HG03354 (cell line): ENCODE results near the gene PDIA6.
A peak's percentile ranks its signal among the peaks of the same experiment; 100 is the strongest.
"Not testable (repeated sequence)": the region's sequence is repeated elsewhere in the genome, so short reads cannot be mapped to it uniquely, and the experiment has no call there.

Experiments
- ATAC-seq: cut with Tn5 transposase; IDR thresholded peaks from one replicate; pipeline ENCODE4 v1.9.1; 2021; ENCODE audit warnings: mild to moderate bottlenecking; ENCODE audit not compliant: unreplicated experiment, poor library complexity, severe bottlenecking

Gene PDIA6

DNA sequence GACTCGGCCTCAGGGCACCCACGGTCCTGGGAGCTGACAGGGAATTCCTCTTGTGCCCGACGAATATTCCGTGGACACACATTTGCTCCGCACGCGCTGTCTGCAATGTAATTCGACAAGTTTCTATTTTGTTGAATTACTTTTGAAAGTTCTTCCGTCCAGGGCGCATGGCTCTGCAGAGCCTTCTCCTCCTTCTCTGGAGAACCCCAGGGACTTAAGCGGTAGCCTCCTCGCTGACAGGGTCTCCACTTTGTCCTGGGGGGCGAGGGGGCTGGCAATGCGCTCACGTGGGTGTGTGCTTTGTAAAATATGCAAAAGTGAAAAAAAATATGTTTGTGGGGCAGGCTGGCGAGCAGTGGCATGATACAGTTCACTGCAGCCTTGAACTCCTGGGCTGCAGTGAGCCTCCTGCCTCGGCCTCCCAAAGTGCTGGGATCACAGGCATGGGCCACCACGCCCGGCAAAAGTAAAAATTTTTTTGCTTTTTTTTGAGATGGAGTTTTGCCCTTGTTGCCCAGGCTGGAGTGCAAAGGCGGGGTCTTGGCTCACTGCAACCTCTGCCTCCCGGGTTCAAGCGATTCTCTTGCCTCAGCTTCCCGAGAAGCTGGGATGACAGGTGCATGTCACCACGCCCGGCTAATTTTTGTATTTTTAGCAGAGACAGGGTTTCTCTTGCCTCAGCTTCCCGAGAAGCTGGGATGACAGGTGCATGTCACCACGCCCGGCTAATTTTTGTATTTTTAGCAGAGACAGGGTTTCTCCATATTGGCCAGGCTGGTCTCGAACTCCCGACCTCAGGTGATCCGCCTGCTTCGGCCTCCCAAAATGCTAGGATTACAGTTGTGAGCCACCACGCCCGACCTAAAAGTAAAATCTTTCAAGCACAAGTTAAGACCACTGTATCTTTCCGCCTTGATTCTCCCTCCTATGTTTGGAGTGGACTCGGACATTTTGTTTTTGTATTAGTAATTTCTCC is 866 bp upstream of the PDIA6 start:
- not testable (repeated sequence) for ATAC-seq

DNA sequence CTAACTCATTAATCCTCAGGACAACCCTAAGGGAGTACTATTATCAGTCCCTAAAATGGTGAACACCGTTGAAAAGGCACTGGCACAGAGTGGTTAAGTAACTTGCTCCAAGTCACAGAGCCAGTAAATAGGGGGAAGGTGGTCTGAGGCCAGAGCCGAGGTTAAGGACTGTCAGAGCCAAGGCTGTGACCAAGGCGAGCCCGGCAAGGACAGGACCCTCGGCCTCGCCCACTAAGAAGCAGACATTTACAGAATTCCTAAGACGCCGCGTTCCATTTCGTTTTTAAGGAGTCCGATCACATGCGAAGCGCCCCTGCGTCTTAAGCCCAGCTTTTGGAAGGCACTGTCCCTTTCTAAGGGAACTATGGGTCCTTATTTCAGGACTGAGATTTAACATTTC is 1.1 kb downstream of the PDIA6 start:
- ATAC-seq, result no peak

DNA sequence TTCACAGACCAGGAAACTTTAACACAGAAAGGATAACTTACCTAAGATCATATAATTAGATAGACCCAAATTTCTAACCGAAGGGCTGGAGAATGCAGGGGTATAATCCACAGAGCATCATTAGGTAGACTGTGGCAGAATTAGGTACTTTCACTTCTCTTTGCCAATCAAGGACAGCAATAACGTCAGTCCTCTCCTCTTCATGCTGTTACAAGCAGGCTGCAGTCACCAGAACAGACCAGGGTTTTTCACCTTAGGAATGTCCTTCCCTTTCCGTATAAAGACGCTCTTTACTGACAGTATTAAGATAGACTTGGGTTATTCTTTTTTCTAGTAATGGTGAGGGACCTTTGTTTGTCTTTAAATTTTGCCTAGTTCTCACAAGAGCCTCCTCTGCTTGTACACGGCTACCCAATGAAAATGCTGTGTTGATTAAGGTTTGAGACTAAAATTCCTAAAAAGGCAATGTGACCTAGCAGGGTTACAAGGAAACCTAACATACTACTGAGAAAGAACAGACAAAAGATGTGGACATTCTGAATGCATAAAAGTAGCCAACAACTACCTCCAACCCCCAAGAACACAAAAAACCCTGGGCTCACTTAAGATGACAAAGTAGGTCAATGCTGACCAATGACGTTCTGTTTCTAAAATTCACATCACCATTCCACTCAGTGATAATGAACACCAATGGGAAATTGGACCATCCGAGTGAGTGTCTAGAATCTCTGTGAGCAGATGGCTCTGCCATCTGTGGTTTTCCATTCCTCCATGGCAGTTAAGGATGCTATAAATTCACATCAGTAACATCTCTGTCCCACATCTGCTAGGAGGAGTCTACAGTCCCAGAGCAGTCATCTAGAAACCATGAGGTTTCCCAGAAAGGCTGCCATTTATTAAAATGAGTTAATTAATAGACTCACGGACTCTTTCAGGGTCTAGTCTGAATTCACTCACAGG is 2.1 kb downstream of the PDIA6 start:
- ATAC-seq, result peak; percentile 34

DNA sequence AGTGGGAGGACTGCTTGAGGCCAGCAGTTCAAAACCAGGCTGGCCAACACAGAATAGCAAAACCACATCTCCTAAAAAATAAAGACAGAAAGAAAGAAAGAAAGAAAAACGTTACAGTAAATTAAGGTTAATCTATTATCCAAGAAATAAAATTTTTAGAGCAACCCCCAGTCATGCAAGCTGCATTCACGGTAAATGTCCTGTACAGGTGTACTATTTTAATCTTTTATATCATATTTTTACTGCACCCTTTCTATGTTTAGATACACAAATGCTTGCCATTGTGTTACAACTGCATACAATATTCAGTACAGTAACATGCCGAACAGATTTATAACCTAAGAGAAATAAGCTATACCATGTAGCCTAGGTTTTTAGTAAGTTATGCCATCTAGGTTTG is 6.0 kb downstream of the PDIA6 start:
- ATAC-seq, result no peak

DNA sequence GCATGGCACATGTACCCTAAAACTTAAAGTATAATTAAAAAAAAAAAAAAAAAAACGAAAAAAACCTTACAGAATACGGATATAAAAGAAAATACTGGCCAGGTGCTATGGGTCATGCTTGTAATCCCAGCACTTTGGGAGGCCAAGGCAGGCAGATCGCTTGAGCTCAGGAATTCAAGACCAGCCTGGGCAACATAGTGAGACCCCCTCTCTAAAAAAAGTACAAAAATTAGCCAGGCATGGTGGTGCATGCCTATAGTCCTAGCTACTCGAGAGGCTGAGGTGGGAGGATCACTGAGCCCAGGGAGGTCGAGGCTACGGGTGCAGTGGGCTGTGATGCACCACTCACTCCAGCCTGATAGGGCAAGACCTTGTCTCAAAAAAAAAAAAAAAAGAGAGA is 6.6 kb downstream of the PDIA6 start:
- not testable (repeated sequence) for ATAC-seq

DNA sequence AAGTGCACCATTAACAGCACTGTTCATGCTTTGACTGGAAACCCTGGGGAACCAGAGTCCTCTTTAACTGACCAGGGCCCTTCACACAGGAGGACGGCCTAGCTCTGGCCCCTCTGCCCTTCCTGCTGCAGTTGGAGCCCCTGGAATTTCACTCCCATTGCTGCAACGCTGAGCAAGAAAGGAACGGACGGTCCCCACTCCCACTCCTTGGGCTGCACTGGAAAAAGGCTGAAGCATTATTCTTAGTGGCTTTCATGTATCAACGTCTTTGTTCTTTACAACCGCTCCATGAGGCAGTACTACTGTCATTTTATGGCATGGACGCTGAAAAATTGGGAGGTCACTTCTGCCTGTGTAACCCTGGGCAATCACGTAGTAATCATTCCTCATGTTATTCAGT is 9.9 kb downstream of the PDIA6 start:
- no peak for ATAC-seq

DNA sequence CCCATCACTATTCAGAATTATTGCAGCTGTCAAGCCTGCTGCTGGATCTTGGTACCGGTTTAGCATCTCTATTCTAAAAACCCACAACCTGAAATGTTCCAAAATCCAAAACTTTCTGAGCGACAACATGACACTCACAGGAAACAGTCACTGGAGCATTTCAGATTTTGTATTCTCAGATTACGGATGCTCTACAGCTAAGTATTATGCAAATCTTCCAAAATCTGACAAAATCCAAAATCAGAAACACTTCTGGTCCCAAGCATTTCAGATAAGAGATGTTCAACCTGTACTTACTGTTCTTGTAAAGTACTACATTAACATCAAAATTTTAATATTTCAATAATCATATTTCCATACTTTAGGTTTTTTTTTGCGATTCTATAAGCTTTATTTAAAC is 12.4 kb downstream of the PDIA6 start:
- ATAC-seq, result no peak

DNA sequence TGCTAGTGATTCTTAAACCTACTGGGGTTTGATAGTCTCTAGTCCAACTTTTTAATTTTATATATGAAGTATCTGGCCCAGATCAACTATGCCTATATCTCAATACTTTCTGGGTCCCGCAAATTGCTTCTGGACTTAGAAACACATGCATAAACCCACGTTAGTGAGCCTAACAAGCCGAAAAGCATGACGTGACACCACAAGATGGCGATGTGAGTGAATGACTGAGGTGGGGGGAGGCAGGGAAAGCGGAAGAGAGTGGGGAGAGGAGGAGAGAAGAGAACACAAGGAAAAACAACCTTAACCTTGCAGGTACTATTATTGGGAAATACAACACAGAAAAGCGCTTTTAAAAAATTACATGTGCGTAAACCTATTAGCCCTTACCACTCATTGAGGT is 13.8 kb downstream of the PDIA6 start:
- ATAC-seq, result no peak

DNA sequence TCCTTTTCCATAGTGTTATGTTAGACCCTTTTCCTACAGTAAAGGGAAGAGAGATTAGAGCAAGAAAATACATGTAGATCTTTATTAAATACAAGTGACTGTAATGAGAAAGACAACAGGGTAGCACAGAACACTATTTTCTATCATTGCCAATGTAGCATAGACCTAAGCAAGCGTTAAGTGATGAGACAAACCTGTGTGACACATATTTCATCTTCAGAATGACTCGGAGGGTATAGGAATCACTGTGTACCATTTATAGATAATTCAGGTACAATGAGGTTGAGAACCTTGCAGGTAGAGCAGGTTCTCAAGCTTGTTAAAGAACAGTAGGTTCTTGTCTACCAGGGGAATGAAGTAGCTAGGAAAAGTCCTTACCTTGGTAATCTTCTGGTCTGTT is 15.9 kb downstream of the PDIA6 start:
- ATAC-seq, result no peak

DNA sequence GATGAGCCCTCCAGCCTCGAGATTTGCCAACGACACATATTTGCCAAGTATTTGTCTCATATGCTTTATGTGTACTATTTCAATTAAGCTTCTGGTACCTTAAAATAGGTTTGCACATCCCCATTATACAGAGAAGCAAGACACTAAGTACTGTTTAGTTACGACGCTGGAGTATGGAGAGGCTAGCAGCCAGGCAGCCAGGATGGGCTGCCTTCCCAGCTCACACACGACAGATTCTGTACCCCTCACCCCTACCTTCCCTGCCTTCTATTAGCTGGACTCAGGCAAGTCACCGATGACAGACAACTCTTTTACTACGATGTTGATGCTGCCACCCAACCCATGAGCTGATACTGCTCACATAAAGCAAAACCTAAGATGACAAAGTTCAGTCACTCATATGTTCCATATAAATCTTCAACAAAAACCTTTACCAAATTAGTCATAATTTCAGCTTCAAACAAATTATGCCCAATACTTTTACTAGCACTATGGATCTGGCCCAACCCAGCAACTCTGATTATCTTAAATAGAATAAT is 17.0 kb downstream of the PDIA6 start:
- ATAC-seq, result no peak

DNA sequence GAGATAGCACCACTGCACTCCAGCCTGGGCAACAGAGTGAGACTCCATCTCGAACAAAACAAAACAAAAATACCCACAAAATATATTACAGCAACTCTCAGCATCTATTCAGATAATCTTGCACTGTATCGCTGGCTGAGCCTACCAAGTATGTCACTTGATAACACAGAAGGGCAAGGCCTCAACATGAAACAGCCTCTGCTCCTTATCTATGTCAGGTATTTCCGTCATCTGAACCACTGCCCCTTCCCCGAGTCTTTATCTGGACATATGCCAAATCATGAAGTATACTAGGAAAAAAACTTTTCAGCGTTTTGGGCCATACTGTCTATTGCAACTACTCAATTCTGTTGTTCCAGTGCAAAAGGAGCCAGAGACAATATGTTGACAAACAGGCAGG is 17.7 kb downstream of the PDIA6 start:
- ATAC-seq, result no peak

DNA sequence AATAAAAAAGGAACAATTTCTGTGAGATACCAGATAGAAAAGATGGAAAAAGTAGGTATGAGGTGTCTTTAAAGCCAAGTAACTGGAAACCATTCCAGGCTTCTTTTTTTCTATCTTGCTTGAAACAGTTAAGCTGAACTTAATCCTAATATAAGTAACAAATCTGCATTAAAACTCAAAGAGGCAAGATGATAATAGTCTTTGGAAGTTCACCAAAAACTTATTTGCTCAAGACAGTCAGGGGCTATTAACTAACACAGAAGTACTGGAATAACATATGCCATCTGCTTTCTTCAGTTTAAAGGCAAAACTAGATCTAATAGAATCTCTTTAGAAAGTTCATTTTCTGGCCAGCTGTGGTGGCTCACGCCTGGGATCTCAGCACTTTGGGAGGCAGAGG is 18.8 kb downstream of the PDIA6 start:
- ATAC-seq, result no peak

DNA sequence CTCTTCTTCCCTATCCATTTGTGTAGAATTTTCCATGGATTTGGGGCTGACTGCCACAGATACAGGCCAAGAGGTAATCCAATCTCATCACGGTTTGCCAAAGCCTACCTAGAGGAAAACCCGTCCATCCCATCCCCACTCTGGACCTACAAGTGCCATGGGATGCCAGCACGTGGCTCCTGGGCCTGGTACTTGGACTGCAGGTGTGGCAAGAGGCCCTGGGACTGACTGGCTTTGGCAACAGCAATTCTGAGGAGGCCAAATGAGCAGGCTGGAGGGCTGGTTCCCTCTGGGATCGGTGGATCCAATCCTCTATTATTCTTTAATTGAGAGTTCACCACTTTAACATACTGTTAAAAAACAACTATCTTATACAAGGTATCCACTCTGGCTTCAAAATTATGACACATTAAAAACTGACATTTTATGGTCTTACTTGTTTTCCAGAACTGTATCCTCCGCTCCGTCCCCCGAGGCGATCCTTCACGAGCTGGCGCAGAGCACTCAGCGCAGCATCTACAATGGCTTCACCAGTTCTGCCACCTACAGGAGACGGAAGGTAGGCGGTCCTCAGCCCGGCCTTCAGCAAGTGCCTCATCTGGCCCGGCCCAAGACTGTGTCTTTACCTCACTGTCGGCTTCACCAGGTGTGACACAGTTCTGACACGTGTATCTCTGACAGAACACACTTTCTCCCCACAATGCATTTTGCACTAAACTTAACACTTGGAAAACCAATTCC is 19.8 kb downstream of the PDIA6 start:
- ATAC-seq, result no peak

DNA sequence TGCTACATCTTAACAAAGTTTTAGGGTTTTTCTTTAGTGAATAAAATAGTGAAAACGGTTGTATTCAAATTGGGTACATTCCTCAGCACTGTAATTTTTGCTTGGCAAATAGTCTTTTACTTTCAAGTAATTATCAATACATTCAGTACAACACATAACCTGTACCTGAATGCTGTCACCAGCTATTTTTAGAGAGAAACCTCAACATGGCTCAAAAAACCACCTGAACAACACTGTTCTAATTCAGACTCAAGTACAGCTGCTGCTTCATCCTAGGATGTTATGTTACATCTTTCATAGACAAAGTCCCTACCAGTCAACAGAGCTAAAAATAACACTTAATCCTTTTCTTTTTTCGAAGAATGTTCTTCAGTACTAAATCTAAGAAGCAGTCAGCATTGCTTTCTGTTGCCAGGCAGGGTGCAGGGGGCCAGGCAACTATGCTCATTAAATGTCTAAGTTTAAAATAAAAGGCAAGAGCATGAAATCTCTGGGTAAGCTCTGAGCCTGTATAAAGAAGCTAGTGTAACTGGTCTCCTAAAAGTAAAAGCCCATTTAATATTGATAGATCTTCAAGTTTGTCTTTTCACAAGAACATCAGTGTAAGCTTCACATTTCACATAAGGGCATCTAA is 20.5 kb downstream of the PDIA6 start:
- ATAC-seq, result peak; percentile 39

DNA sequence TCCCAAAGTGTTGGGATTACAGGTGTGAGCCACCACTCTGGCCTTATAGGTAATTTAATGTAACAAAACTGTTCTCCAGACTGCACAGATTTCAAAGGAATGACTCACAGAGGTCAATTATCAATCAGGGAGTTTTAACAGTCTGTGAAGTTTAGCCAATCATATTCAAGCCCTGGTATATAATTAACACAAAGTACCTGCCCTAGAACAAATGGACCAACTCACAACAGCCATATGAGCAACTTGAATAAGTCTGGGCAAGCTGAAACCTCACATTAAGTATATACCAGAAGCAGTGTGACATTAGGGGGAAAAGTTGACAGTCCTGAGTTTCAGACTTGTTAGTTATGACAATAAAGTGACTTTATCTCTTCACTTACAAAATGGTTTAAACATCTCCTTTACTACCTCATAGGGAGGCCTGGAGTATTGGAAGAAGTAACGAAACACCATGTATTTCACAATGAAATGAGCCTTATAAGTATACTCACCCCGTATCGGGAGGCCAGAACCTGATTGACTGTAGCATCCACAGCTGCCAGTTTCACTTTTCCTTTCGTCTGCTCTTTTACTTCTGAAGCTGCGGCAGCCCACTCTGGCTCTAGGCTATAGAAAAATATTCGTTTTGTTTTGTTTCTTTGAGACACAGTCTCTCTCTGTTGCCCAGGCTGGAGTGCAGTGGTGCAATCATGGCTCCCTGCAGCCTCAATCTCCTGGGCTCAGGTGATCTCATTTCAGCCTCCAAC is 22.2 kb downstream of the PDIA6 start:
- ATAC-seq, result peak; percentile 94

DNA sequence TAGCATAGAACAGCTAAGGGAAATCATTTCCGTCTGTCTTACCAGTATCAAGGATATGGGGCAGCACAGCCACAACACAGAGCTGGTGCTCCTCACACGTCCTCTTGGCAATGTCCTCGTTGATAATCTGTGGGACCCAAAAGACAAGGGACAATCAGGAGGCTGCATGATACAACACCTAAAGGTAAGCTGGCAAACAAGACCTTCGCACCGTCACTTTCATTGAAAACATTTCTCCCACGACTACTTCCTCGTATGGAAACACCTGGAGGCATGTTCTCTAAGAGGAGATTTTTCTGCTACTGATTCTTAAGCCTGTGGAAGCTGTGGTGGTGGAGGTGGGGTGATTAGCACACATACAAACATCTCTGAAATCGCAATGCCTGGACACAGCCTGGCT is 23.7 kb downstream of the PDIA6 start:
- ATAC-seq, result no peak

DNA sequence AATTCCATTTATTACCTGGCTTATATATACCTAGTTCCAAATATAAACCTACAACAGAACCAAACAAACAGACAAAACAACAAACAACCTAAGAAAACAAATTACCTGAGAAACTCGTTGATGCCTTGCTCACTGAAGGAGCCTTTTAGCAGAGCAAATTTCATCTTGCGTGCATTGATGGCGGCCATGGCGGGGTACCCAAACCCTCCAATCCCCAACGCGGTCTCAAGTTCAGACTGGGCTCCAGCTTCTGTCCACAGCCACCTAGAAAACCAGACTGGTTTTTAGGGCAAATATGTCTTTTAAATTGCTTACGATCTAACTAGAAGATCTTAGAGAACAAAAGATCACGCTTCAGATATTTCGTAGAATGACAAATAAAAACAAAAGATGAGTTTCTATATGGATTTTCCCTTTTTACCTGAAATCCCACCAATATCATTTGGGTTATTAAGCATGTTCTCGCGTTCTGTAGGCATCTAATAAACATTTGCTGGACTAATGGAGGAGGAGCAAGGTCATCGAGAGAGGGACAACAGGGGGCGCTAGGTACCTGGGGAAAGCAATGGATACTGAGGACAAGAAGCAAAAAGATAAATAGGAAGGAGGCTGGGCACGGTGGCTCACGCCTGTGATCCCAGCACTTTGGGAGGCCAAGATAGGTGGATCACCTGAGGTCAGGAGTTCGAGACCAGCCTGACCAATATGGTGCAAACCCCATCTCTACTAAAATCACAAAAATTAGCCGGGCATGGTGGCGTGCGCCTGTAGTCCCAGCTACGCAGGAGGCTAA is 25.2 kb downstream of the PDIA6 start:
- ATAC-seq, result no peak
